ENCODE results near the gene CFAP74. TPM values are rescaled to one million over a fixed set of nuclear protein-coding genes. Genes with fewer than 3 reads are reported as not detected.
"Not testable (repeated sequence)": the region's sequence is repeated elsewhere in the genome, so short reads cannot be mapped to it uniquely, and the experiment has no call there.

The CFAP74 gene
- total RNA-seq, 2 experiments from 2014 or later, result not detected

- H3K9me3 Mint-ChIP-seq (ENCODE audit: insufficient read depth); ATAC-seq; H3K27ac Mint-ChIP-seq; H3K4me3 Mint-ChIP-seq; H3K4me1 Mint-ChIP-seq (ENCODE audit: low read depth); H3K36me3 Mint-ChIP-seq (ENCODE audit: low read depth); POLR2A ChIA-PET; CTCF ChIA-PET; H3K27me3 Mint-ChIP-seq (ENCODE audit: low read depth); DNase-seq: not testable (repeated sequence)
Measured at GRCh38 chr1:1978690-1979481, 24.7 kb downstream of the CFAP74 start.

GRCh38 chr1:1978108-1978507 is 25.5 kb downstream of the CFAP74 start:
- POLR2A ChIA-PET, result no interaction called here
- H3K4me1 Mint-ChIP-seq (ENCODE audit: low read depth), result no peaks in the 10 kb centered on the region
- no peak for DNase-seq
- ATAC-seq, result no peak
- no peaks in the 10 kb centered on the region for H3K36me3 Mint-ChIP-seq (ENCODE audit: low read depth)
- H3K27me3 Mint-ChIP-seq (ENCODE audit: low read depth), result no peaks in the 10 kb centered on the region
- CTCF ChIA-PET, result no interaction called here
- no peak overlapping the region for H3K27ac Mint-ChIP-seq
- H3K9me3 Mint-ChIP-seq (ENCODE audit: insufficient read depth), result peaks cover 4% of the 10 kb centered on the region
- no peak overlapping the region for H3K4me3 Mint-ChIP-seq

GRCh38 chr1:1976031-1976430 is 27.6 kb downstream of the CFAP74 start:
- ChIA-PET CTCF (no interaction called here), POLR2A (no interaction called here)
- H3K27me3 Mint-ChIP-seq (ENCODE audit: low read depth), result no peaks in the 10 kb centered on the region
- H3K9me3 Mint-ChIP-seq (ENCODE audit: insufficient read depth), result peaks cover 4% of the 10 kb centered on the region
- H3K27ac Mint-ChIP-seq, result no peak overlapping the region
- no peaks in the 10 kb centered on the region for H3K4me1 Mint-ChIP-seq (ENCODE audit: low read depth)
- DNase-seq (no peak), ATAC-seq (no peak)
- no peak overlapping the region for H3K4me3 Mint-ChIP-seq
- no peaks in the 10 kb centered on the region for H3K36me3 Mint-ChIP-seq (ENCODE audit: low read depth)

- Mint-ChIP-seq H3K36me3 (ENCODE audit: low read depth) (no peaks in the 10 kb centered on the region), H3K4me1 (ENCODE audit: low read depth) (no peaks in the 10 kb centered on the region), H3K4me3 (no peak overlapping the region), H3K27ac (no peak overlapping the region), H3K9me3 (ENCODE audit: insufficient read depth) (peaks cover 4% of the 10 kb centered on the region), H3K27me3 (ENCODE audit: low read depth) (no peaks in the 10 kb centered on the region)
- POLR2A ChIA-PET, result no interaction called here
- no peak for DNase-seq
- CTCF ChIA-PET, result no interaction called here
- ATAC-seq, result no peak
Measured at GRCh38 chr1:1975535-1975934, 28.1 kb downstream of the CFAP74 start.

- no peaks in the 10 kb centered on the region for H3K4me1 Mint-ChIP-seq (ENCODE audit: low read depth)
- no peak for ATAC-seq
- ChIA-PET CTCF (no interaction called here), POLR2A (no interaction called here)
- peaks cover 4% of the 10 kb centered on the region for H3K9me3 Mint-ChIP-seq (ENCODE audit: insufficient read depth)
- H3K36me3 Mint-ChIP-seq (ENCODE audit: low read depth), result no peaks in the 10 kb centered on the region
- H3K27me3 Mint-ChIP-seq (ENCODE audit: low read depth), result no peaks in the 10 kb centered on the region
- no peak overlapping the region for H3K4me3 Mint-ChIP-seq
- DNase-seq, result no peak
- H3K27ac Mint-ChIP-seq, result no peak overlapping the region
Measured at GRCh38 chr1:1974834-1975233, 28.8 kb downstream of the CFAP74 start.

GRCh38 chr1:1973716-1974642 is 29.6 kb downstream of the CFAP74 start:
- Mint-ChIP-seq H3K27me3 (ENCODE audit: low read depth) (no peaks in the 10 kb centered on the region), H3K4me3 (no peak overlapping the region), H3K36me3 (ENCODE audit: low read depth) (no peaks in the 10 kb centered on the region), H3K9me3 (ENCODE audit: insufficient read depth) (peaks cover 4% of the 10 kb centered on the region), H3K27ac (no peak overlapping the region), H3K4me1 (ENCODE audit: low read depth) (no peaks in the 10 kb centered on the region)
- DNase-seq (no peak), ATAC-seq (no peak)
- ChIA-PET POLR2A (no interaction called here), CTCF (no interaction called here)

GRCh38 chr1:1972976-1973715 is 30.4 kb downstream of the CFAP74 start:
- H3K4me1 Mint-ChIP-seq (ENCODE audit: low read depth), result no peaks in the 10 kb centered on the region

GRCh38 chr1:1971688-1972087 is 31.9 kb downstream of the CFAP74 start:
- Mint-ChIP-seq H3K4me1 (ENCODE audit: low read depth) (no peaks in the 10 kb centered on the region), H3K27me3 (ENCODE audit: low read depth) (no peaks in the 10 kb centered on the region), H3K36me3 (ENCODE audit: low read depth) (no peaks in the 10 kb centered on the region), H3K27ac (no peak overlapping the region), H3K9me3 (ENCODE audit: insufficient read depth) (no peaks in the 10 kb centered on the region), H3K4me3 (no peak overlapping the region)
- ChIA-PET CTCF (no interaction called here), POLR2A (no interaction called here)
- ATAC-seq, result no peak
- DNase-seq, result no peak

More at GRCh38 chr1:1972976-1973715, 30.4 kb downstream of the CFAP74 start:
- Mint-ChIP-seq H3K36me3 (ENCODE audit: low read depth) (no peaks in the 10 kb centered on the region), H3K4me3 (no peak overlapping the region), H3K27ac (no peak overlapping the region), H3K27me3 (ENCODE audit: low read depth) (no peaks in the 10 kb centered on the region), H3K9me3 (ENCODE audit: insufficient read depth) (no peaks in the 10 kb centered on the region)
- ATAC-seq, result no peak
- ChIA-PET CTCF (no interaction called here), POLR2A (no interaction called here)
- no peak for DNase-seq

- H3K36me3 Mint-ChIP-seq (ENCODE audit: low read depth), result no peaks in the 10 kb centered on the region
- no peaks in the 10 kb centered on the region for H3K27me3 Mint-ChIP-seq (ENCODE audit: low read depth)
- DNase-seq (no peak), ATAC-seq (no peak)
- no peaks in the 10 kb centered on the region for H3K4me1 Mint-ChIP-seq (ENCODE audit: low read depth)
- H3K9me3 Mint-ChIP-seq (ENCODE audit: insufficient read depth), result no peaks in the 10 kb centered on the region
- H3K4me3 Mint-ChIP-seq, result no peak overlapping the region
- ChIA-PET CTCF (no interaction called here), POLR2A (no interaction called here)
- no peak overlapping the region for H3K27ac Mint-ChIP-seq
Measured at GRCh38 chr1:1971017-1971416, 32.6 kb downstream of the CFAP74 start.

GRCh38 chr1:1969953-1970716 is 33.5 kb downstream of the CFAP74 start:
- POLR2A ChIA-PET, result no interaction called here
- no peak for ATAC-seq

GRCh38 chr1:1969505-1969900 is 34.1 kb downstream of the CFAP74 start:
- ChIA-PET CTCF (interaction anchor here (0.7 kb wide), 1 partner anchor 26 kb away, joined by 3 read pairs; no protein-coding TSS in a partner anchor), POLR2A (no interaction called here)
- Mint-ChIP-seq H3K9me3 (ENCODE audit: insufficient read depth) (no peaks in the 10 kb centered on the region), H3K4me3 (no peak overlapping the region), H3K36me3 (ENCODE audit: low read depth) (no peaks in the 10 kb centered on the region), H3K4me1 (ENCODE audit: low read depth) (no peaks in the 10 kb centered on the region), H3K27ac (no peak overlapping the region), H3K27me3 (ENCODE audit: low read depth) (no peaks in the 10 kb centered on the region)
- DNase-seq, result no peak
- no peak for ATAC-seq

More at GRCh38 chr1:1969953-1970716, 33.5 kb downstream of the CFAP74 start:
- H3K9me3 Mint-ChIP-seq (ENCODE audit: insufficient read depth), result no peaks in the 10 kb centered on the region
- no peak overlapping the region for H3K4me3 Mint-ChIP-seq
- no peaks in the 10 kb centered on the region for H3K4me1 Mint-ChIP-seq (ENCODE audit: low read depth)
- no peak overlapping the region for H3K27ac Mint-ChIP-seq
- CTCF ChIA-PET, result interaction anchor here (0.7 kb wide), 1 partner anchor 27 kb away, joined by 3 read pairs; no protein-coding TSS in a partner anchor
- no peaks in the 10 kb centered on the region for H3K27me3 Mint-ChIP-seq (ENCODE audit: low read depth)
- H3K36me3 Mint-ChIP-seq (ENCODE audit: low read depth), result no peaks in the 10 kb centered on the region
- DNase-seq, result no peak

Data from activated CD8-positive, alpha-beta T cell treated with anti-CD3 and anti-CD28 coated beads, Interleukin-2, amount 10 ng/mL, durations not matched to agents 7 days and 5 days (primary cell).